Stimulated activated effector memory CD8-positive, alpha-beta T cell treated with anti-CD3 and anti-CD28 coated beads, Interleukin-12 subunit alpha, Interleukin-12 subunit beta, amount 100 ng/mL, for 72 hours (primary cell): ENCODE results near the gene NEK6.
A peak's percentile ranks its signal among the peaks of the same experiment; 100 is the strongest.

ENCODE experiments used
- ATAC-seq: fragments of 150-1000 bp; cut with Tn5 transposase; 2 replicates; pipeline ENCODE4 v1.10.0; 2021
- DNase-seq, 2 donors: peaks; one replicate each; pipeline ENCODE4 v3.0.0; 2021 to 2022; ENCODE audit warnings: low spot score in 2 of 2
- H3K27ac Mint-ChIP-seq: one replicate; pipeline ENCODE4 v1.8.0; 2022; ENCODE audit warnings: mild to moderate bottlenecking, mixed read lengths
- H3K36me3 Mint-ChIP-seq: one replicate; pipeline ENCODE4 v1.8.0; 2022; ENCODE audit warnings: mild to moderate bottlenecking, mixed read lengths
- H3K4me1 Mint-ChIP-seq: one replicate; pipeline ENCODE4 v1.8.0; 2022; ENCODE audit warnings: mixed read lengths
- H3K4me3 Mint-ChIP-seq: one replicate; pipeline ENCODE4 v1.8.0; 2022; ENCODE audit warnings: mild to moderate bottlenecking, mixed read lengths
- H3K9me3 Mint-ChIP-seq: one replicate; pipeline ENCODE4 v1.8.0; 2022; ENCODE audit warnings: mixed read lengths

The NEK6 gene

GRCh38 chr9:124339603-124340146, 81.9 kb downstream of the NEK6 start:
- Mint-ChIP-seq H3K27ac (peak overlapping the region; percentile 40), H3K4me1 (no peaks in the 10 kb centered on the region), H3K9me3 (no peaks in the 10 kb centered on the region), H3K36me3 (peaks cover 28% of the 10 kb centered on the region), H3K4me3 (no peak overlapping the region)
- no peak for ATAC-seq
- DNase-seq, result no peak

- no peak for ATAC-seq
- Mint-ChIP-seq H3K4me3 (no peak overlapping the region), H3K36me3 (peaks cover 28% of the 10 kb centered on the region), H3K4me1 (no peaks in the 10 kb centered on the region), H3K9me3 (no peaks in the 10 kb centered on the region), H3K27ac (peak overlapping the region; percentile 48)
- no peak for DNase-seq
Observed at GRCh38 chr9:124340219-124341069, 82.7 kb downstream of the NEK6 start.

- H3K36me3 Mint-ChIP-seq, result peaks cover 28% of the 10 kb centered on the region
- ATAC-seq, result no peak
- H3K4me1 Mint-ChIP-seq, result no peaks in the 10 kb centered on the region
- no peak for DNase-seq
- peak overlapping the region; percentile 48 for H3K27ac Mint-ChIP-seq
- no peak overlapping the region for H3K4me3 Mint-ChIP-seq
- no peaks in the 10 kb centered on the region for H3K9me3 Mint-ChIP-seq
Observed at GRCh38 chr9:124341455-124342170, 83.9 kb downstream of the NEK6 start.

GRCh38 chr9:124342402-124342775, 84.6 kb downstream of the NEK6 start:
- no peaks in the 10 kb centered on the region for H3K4me1 Mint-ChIP-seq
- H3K36me3 Mint-ChIP-seq, result peaks cover 28% of the 10 kb centered on the region
- H3K4me3 Mint-ChIP-seq, result no peak overlapping the region
- no peak for DNase-seq
- H3K9me3 Mint-ChIP-seq, result no peaks in the 10 kb centered on the region
- no peak for ATAC-seq
- H3K27ac Mint-ChIP-seq, result no peak overlapping the region

- H3K27ac Mint-ChIP-seq, result no peak overlapping the region
Observed at GRCh38 chr9:124342776-124343485, 85.2 kb downstream of the NEK6 start.

GRCh38 chr9:124343533-124344290, 86.0 kb downstream of the NEK6 start:
- no peak overlapping the region for H3K4me3 Mint-ChIP-seq
- DNase-seq, result no peak
- ATAC-seq, result no peak
- H3K9me3 Mint-ChIP-seq, result no peaks in the 10 kb centered on the region
- H3K36me3 Mint-ChIP-seq, result peaks cover 32% of the 10 kb centered on the region
- H3K27ac Mint-ChIP-seq, result peak overlapping the region; percentile 50
- no peaks in the 10 kb centered on the region for H3K4me1 Mint-ChIP-seq

More at GRCh38 chr9:124342776-124343485, 85.2 kb downstream of the NEK6 start:
- H3K4me1 Mint-ChIP-seq, result no peaks in the 10 kb centered on the region
- no peaks in the 10 kb centered on the region for H3K9me3 Mint-ChIP-seq
- DNase-seq, result no peak
- H3K36me3 Mint-ChIP-seq, result peaks cover 29% of the 10 kb centered on the region
- no peak overlapping the region for H3K4me3 Mint-ChIP-seq
- ATAC-seq, result no peak

GRCh38 chr9:124344291-124345050, 86.7 kb downstream of the NEK6 start:
- Mint-ChIP-seq H3K36me3 (peaks cover 36% of the 10 kb centered on the region), H3K4me1 (no peaks in the 10 kb centered on the region), H3K27ac (peak overlapping the region; percentile 50), H3K9me3 (no peaks in the 10 kb centered on the region), H3K4me3 (no peak overlapping the region)
- no peak for ATAC-seq
- no peak for DNase-seq

GRCh38 chr9:124345063-124345462, 87.3 kb downstream of the NEK6 start:
- Mint-ChIP-seq H3K36me3 (peaks cover 39% of the 10 kb centered on the region), H3K4me3 (no peak overlapping the region), H3K4me1 (no peaks in the 10 kb centered on the region), H3K27ac (peak overlapping the region; percentile 50), H3K9me3 (no peaks in the 10 kb centered on the region)
- no peak for ATAC-seq
- DNase-seq, result no peak

- no peaks in the 10 kb centered on the region for H3K4me1 Mint-ChIP-seq
- peaks cover 45% of the 10 kb centered on the region for H3K36me3 Mint-ChIP-seq
- no peaks in the 10 kb centered on the region for H3K9me3 Mint-ChIP-seq
- no peak for ATAC-seq
- H3K4me3 Mint-ChIP-seq, result no peak overlapping the region
- no peak for DNase-seq
- peak overlapping the region; percentile 50 for H3K27ac Mint-ChIP-seq
Observed at GRCh38 chr9:124345751-124346281, 88.1 kb downstream of the NEK6 start.

GRCh38 chr9:124346347-124347163, 88.8 kb downstream of the NEK6 start:
- DNase-seq (no peak), ATAC-seq (no peak)
- H3K36me3 Mint-ChIP-seq, result peaks cover 46% of the 10 kb centered on the region
- no peaks in the 10 kb centered on the region for H3K4me1 Mint-ChIP-seq
- no peak overlapping the region for H3K27ac Mint-ChIP-seq
- no peak overlapping the region for H3K4me3 Mint-ChIP-seq
- no peaks in the 10 kb centered on the region for H3K9me3 Mint-ChIP-seq

GRCh38 chr9:124347206-124347967, 89.6 kb downstream of the NEK6 start:
- H3K27ac Mint-ChIP-seq, result peak overlapping the region; percentile 40
- DNase-seq (no peak), ATAC-seq (no peak)
- H3K4me3 Mint-ChIP-seq, result no peak overlapping the region
- H3K4me1 Mint-ChIP-seq, result no peaks in the 10 kb centered on the region
- no peaks in the 10 kb centered on the region for H3K9me3 Mint-ChIP-seq
- H3K36me3 Mint-ChIP-seq, result peaks cover 53% of the 10 kb centered on the region

- no peak for ATAC-seq
- no peak for DNase-seq
- no peak overlapping the region for H3K27ac Mint-ChIP-seq
- H3K36me3 Mint-ChIP-seq, result peaks cover 54% of the 10 kb centered on the region
- H3K4me1 Mint-ChIP-seq, result no peaks in the 10 kb centered on the region
- H3K4me3 Mint-ChIP-seq, result no peak overlapping the region
- no peaks in the 10 kb centered on the region for H3K9me3 Mint-ChIP-seq
Observed at GRCh38 chr9:124347968-124348358, 90.2 kb downstream of the NEK6 start.

GRCh38 chr9:124348363-124348762, 90.6 kb downstream of the NEK6 start:
- no peak for DNase-seq
- Mint-ChIP-seq H3K4me3 (no peak overlapping the region), H3K36me3 (peaks cover 58% of the 10 kb centered on the region), H3K4me1 (no peaks in the 10 kb centered on the region), H3K9me3 (no peaks in the 10 kb centered on the region), H3K27ac (no peak overlapping the region)
- no peak for ATAC-seq
